D721Med (cell line): ENCODE data around the gene EDA.

Experiments used
- DNase-seq: peaks from one replicate; pipeline ENCODE4 v3.0.0; 2011; ENCODE audit warnings: low spot score; ENCODE audit not compliant: insufficient read length
- FAIRE-seq: peaks from 2 replicates; lab custom pipeline; 2011; peaks lifted over from hg19 to GRCh38; lab: Jason Lieb, UNC
- TF ChIP-seq, protein P1 (sequence below): IDR thresholded peaks from 2 replicates; pipeline ENCODE4 v1.5.1; 2012; ENCODE audit warnings: mild to moderate bottlenecking, control low read depth; ENCODE audit not compliant: insufficient read depth; ENCODE audit errors: missing control alignments

Gene EDA

DNA sequence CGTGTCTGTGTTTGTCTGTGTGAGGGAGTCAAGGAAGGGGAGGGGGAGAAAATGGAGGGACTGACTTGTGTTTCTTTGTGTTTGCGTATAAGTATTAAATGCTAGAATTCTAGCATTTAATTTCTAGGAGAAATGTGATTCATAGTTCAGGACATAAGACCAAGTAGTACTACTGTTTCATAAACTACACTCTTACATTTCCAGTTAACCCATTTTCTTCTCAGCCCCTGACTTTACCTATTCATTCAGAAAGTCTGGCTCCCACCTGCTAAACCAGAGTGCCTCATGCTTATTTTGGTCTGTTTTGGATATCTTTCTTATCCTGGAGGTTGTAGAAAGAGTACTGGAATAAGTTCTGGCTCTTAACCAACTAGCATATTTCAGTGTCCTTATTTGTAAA, 14.2 kb downstream of the EDA start:
- no peak for FAIRE-seq

DNA sequence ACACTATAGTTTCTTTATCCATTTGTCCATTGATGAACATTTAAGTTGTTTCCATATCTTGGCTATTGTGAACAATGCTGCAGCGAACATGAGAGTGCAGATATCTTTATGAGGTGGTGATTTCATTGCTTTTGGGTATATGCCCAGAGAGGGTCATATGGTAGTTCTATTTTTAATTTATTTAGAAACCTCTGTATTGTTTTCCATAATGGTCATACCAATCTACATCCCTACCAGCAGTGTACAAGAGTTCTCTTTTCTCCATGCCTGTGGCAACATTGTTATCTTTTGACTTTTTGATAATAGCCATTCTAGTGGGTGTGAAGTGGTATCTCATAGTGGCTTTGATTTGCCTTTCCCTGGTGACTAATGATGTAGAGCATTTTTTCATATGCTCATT, 48.8 kb downstream of the EDA start:
- FAIRE-seq = no peak
- no peak for DNase-seq
- TF ChIP-seq, protein P1, sequence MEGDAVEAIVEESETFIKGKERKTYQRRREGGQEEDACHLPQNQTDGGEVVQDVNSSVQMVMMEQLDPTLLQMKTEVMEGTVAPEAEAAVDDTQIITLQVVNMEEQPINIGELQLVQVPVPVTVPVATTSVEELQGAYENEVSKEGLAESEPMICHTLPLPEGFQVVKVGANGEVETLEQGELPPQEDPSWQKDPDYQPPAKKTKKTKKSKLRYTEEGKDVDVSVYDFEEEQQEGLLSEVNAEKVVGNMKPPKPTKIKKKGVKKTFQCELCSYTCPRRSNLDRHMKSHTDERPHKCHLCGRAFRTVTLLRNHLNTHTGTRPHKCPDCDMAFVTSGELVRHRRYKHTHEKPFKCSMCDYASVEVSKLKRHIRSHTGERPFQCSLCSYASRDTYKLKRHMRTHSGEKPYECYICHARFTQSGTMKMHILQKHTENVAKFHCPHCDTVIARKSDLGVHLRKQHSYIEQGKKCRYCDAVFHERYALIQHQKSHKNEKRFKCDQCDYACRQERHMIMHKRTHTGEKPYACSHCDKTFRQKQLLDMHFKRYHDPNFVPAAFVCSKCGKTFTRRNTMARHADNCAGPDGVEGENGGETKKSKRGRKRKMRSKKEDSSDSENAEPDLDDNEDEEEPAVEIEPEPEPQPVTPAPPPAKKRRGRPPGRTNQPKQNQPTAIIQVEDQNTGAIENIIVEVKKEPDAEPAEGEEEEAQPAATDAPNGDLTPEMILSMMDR = no peak

More for the DNA sequence above, 14.2 kb downstream of the EDA start:
- DNase-seq = no peak
- TF ChIP-seq, protein P1 = no peak

DNA sequence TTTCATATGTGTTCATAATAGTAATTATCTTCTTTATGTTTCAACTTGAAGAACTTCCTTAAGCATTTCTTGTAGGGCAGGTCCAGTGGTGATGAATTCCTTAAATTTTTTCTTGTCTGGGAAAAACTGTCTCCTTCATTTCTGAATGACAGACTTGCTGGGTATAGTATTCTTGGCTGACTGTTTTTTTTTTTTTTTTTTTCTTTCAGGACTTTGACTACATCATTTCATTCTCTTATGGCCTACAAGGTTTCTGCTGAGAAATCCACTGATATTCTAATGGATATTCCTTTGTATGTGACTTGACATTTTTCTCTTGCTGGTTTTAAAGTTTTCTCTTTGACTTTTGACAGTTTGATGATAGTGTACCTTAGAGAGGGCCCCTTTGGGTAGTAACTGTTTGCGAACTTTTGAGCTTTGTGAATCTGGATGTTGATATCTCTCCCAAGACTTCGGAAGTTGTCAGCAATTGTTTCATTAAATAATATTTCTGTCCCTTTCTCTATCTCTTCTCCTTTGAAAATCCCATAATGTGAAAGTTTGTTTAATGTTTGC, 54.2 kb downstream of the EDA start:
- FAIRE-seq (no peak), DNase-seq (no peak)
- TF ChIP-seq, protein P1 = no peak

DNA sequence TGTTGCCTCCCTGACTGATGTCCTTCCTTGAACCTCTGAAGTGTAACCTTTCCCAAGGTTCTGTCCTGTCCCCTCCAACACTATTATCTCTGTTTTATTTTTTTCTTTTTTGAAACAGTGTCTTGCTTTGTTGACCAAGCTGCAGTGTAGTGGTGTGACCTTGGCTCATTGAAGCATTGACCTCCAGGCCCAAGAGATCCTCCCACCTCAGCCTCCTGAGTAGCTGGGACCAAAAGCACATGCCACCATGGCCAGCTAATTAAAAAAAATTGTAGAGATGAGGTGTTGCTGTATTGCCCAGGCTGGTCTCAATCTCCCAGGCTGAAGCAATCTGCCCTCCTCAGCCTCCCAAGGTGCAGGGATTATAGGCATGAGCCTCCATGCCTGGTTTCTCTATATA, 59.0 kb downstream of the EDA start:
- TF ChIP-seq, protein P1 = no peak
- DNase-seq = no peak
- no peak for FAIRE-seq

DNA sequence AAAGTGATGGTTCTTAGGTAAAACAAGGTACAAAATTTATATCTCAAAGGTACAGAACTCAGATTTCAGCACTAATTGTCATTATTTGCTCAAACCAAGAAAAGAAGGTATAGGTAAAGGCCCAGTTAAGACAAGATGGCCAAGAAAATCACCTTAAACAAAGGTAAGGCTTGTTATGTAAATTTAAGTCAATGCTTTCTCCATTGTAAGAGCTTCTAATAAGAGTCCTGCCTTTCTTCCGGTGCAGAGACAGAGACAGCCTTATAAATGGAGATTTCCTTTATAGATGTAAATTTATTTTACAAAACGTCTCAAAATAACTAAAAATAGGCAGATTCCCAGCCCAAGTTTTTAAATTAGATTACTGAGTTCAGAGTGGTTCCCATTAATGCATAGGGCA, 89.9 kb downstream of the EDA start:
- DNase-seq (no peak), FAIRE-seq (no peak)
- TF ChIP-seq, protein P1 = no peak

DNA sequence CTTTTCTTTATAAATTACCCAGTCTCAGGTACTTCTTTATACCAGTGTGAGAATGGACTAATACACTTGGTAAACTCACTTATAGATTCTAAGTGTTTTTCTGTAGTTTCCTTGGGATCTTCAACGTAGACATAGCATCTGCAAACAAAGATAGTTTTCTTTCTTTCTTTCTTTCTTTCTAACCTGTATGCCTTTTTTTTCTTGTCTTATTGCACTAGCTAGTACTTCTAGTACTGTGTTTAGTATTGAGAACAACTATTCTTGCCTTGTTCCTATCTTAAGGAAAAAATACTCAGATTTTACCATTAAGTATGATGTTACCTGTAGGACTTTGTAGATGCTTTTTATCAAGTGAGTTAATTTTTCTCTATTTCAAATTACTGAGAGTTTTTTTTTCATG, 102.2 kb downstream of the EDA start:
- no peak for DNase-seq
- TF ChIP-seq, protein P1 = no peak
- peak; percentile 55 for FAIRE-seq

DNA sequence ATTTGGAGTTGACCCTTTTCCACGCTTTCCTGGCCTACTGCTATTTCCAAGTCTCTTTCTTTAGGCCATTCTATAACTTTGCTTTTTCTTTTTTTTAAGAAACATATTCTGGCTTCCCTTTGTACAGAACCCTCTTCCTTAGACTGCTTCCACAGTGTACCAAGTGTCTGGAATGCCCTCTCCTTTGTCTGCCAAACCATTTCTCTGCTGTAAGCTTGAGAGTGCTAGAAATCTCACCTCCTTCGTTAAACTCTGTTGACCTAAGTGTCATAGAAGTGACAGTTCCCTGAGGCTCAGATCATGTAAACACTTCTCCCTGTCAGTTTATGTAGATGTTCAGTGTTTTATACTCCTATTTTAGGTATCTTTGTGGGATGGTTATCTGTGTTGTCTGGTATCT, 108.4 kb downstream of the EDA start:
- FAIRE-seq (no peak), DNase-seq (no peak)
- TF ChIP-seq, protein P1 = no peak
